Daoy (cell line): ENCODE measurements around the gene TTPAL. TPM values are rescaled to one million over a fixed set of nuclear protein-coding genes. Genes with fewer than 3 reads are reported as not detected.
"Not testable (repeated sequence)": the region's sequence is repeated elsewhere in the genome, so short reads cannot be mapped to it uniquely, and the experiment has no call there.

ENCODE experiments used
- DNase-seq: peaks from one replicate; pipeline ENCODE4 v3.0.0-alpha.2; 2015; ENCODE audit warnings: low read depth
- total RNA-seq: library from RNA; depleted of rRNA; stranded (reverse); fragments of >200 nt; shearing (Covaris generic); gene quantifications from 2 replicates; pipeline ENCODE4 v1.2.3, GENCODE V29; 2014

TTPAL gene
- total RNA-seq, 1 experiment from 2014 or later: 6.1 TPM

DNA sequence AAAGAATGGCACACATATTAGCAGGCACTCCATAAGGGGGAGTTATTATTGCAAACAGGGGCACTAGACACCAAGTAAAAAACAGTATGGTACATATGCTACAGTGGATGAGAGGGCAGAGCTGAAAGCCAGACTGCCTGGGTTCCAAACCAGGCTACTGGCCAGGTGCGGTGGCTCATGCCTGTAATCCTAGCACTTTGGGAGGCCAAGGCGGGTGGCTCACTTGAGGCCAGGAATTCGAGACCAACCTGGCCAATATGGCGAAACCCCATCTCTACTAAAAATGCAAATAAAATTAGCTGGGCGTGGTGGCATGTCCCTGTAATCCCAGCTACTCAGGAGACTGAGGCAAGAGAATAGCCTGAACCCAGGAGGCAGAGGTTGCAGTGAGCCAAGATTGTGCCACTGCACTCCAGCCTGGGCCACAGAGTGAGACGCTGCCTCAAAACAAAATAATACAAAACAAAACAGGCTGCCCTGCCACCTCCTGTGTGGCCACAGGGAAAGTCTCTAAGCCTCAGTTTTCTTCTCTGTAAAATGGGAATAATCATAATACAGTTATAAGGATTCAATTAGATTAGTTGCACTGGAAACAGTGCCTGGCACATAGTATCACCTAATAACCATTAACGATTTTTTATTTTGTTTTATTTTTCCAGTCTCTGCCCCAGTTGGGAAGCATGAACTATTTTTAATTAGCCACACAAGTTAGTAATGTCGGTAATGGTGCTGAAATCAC is 7.5 kb upstream of the TTPAL start:
- DNase-seq: no peak

DNA sequence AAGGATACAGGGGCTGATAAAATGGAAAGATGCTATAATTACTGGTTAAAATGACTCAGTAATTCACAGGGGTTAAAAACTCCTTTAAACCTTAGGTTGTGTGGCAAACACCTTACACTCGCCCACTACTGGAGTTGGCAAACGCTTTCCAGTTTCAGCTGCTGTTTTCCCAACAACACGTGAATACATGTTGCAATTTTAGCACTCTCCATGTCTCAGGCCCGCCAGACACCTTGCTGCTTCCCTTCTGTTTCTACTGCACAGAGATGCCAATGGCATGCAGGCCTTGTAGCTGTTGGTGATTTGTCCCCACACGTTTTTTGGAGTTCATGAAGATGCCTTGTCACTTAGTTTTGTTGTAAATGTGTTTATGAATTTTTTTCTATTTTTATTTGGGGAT is 5.3 kb upstream of the TTPAL start:
- no peak for DNase-seq

DNA sequence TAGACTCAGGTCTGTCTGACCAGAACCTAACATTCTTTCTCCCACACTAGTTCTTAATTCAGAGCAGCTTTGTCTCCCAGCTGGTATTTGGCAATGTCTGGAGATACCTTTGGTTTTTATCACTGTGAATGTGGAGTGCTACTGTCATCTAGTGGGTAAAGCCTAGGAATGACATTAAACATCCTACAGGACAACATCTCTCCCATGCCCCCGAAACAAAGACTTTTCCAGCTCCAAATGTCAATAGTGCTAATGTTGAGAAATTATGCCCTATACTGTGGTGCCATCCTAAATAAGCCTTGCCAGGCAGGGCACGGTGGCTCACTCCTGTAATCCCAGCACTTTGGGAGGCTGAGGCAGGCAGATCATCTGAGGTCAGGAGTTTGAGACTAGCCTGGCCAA is 4.2 kb upstream of the TTPAL start:
- DNase-seq: no peak

DNA sequence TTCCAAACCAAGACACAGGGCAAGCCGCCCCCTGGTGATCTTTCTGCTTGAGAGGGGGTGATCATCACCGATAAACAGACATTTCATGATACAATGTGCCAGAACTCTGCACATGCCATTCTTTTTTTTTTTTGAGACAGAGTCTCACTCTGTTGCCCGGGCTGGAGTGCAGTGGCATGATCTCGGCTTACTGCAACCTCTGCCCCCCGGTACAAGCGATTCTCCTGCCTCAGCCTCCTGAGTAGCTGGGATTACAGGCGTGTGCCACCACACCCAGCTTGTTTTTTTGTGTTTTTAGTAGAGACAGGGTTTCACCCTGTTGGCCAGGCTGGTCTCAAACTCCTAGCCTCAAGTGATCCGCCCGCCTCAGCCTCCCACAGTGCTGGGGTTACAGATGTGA is 3.4 kb upstream of the TTPAL start:
- DNase-seq: not testable (repeated sequence)

DNA sequence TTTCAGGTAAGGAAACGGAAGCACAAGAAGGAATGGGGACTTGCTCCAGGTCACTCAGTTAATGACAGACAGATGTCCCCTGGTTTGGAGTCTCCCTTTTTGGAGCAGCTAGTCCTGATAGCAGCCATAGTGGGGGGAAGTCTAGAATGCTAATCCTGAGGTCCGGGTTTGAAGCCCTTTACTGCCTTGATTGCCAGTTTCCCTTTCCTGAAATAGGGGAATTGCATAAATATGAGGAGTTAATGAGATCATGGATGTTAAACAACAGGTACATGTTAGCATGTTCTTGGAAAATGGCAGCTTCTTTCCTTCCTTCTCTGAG is 341 bp upstream of the TTPAL start:
- no peak for DNase-seq

DNA sequence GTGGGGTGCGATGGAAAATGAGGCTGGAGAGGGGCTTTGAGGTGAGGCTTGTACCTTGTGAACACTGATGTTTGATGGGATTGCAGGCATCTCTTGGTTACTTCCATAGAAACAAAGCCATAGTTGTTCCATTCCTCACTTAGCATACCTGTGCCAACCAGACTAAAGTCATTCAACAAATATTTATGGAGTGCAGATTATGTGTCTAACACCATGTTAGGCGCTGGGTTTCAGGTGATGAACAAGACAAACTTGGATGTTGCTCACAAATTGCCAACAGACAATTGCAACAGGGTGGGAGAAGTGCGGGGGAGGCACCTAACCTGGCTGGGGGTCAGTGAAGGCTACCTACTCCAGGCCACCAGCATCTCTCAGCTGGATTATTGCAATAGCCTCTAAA is 1.5 kb downstream of the TTPAL start:
- no peak for DNase-seq

DNA sequence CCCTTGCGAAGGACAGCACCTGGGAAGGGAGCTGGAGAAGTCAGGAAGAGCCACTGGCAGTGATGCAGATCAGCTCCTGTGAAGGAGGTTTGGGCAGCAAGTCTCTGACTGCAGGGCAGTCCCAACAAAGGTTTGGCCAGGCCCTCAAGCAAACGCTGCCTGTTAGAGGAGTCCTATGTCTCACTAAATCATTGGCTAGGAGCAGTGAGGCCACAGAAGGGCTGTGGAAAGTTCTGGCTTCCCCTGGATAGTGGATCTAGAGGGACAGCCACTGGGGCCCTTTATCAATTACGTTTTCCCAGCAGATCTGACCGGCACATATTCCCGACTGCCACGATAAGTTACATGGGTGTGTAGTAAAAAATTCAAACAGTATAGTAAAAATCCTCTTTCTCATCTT is 2.5 kb downstream of the TTPAL start:
- DNase-seq: no peak

DNA sequence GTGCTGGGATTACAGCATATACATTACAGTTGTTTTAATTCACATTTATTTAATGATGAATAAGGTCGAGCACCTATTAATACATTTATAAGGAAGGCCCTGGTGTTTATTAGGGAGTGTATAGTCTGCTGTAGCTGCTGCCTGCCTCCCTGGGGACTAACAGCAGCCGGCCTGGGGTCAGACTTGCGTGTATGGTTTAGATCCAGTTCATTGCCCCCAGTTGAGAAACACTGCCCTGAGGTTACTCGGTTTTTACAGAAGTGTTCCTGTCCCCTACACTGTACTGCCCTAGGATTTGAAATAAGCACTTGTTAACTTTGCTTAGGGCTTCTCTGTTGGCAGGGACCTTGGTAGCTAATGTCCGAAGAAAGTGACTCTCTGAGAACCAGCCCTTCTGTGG is 4.0 kb downstream of the TTPAL start:
- DNase-seq: no peak

DNA sequence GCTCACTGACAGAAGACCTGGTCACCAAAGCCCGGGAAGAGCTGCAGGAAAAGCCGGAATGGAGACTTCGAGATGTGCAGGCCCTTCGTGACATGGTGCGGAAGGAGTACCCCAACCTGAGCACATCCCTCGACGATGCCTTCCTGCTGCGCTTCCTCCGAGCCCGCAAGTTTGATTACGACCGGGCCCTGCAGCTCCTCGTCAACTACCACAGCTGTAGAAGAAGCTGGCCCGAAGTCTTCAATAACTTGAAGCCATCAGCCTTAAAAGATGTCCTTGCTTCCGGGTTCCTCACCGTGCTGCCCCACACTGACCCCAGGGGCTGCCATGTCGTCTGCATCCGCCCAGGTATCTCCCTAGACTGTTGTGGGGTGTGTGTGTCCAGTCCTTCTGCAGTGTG is 4.4 kb downstream of the TTPAL start:
- no peak for DNase-seq

DNA sequence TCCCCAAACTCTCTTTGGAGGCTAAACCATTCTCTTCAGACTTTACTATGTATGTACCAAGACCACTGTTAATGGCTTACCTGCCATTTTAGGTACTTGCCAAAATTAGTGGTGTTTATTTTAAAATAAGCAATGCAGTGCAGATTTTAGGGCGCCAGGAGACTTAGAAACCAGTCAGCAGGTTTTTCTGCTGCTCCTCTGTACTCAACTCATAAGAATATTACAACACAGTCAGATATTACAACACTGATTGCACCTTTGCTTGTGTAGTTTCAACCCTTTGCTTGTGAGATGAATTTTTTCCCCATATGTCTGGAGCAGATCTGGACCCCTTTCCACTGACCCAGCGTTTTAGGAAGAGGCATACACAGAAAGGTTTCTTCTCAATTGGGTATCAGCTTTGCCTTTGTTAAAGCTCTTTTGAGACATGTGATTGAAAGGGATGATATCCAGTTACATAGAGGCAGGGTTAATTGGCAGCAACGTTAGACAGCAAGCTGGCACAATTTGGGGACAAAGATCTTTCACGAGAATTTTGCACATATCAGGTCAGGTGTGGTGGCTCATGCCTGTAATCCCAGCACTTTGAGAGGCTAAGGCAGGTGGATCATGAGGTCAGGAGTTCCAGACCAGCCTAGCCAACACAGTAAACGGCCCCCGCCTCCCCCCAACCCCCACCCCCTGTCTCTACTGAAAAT is 6.2 kb downstream of the TTPAL start:
- DNase-seq: no peak

DNA sequence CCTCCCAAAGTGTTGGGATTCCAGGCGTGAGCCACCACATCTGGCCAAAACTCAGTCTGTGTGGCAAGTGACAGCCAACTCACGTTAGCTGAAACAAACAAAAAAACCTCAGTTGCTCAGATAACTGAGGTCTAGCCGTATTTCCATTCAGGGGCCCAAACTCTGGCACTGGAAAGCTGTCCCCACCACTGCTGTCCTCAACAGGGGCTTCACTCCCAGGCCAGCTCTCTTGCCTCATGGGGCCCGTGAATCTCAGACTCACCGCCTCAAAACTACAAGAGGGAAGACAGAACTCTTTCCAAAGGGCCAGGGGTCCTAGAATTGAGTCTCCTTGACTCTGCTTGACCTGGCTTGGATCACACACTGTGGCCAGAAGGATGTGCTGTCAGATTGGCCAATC is 7.4 kb downstream of the TTPAL start:
- DNase-seq: no peak

DNA sequence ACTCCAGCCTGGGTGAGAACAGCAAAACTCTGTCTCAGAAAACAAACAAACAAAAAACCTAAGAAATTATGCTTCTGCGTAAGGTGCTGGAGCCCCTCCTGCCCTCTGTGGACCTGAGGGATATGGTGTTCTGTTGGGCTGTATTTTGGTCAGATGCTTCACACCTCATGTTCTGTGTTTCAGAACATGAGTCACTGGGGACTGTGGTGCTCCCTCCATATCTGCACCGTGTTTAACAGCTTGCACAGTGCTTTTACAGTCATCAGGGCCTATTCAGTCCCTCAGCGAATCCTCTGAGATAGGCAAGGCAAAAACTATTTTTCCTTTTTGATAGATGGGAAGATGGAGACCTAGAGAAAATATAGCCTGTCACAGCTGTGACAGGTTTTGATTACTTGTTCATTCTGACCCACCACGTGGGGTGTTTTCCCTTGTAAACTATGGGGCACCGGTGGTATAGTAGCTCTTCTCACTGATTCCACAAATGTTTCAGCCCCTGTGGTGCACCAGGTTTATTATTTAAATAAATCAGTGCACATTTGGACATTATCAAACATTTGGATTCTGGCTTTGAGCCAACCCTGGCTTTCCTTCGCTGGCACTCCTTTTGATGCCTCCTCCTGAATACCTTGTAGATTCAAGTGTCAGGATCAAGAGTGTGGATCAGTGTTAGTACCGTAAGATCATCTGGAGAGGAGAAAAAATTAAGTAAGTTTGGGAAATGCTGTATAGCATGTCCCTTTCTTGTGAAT is 9.6 kb downstream of the TTPAL start:
- no peak for DNase-seq

DNA sequence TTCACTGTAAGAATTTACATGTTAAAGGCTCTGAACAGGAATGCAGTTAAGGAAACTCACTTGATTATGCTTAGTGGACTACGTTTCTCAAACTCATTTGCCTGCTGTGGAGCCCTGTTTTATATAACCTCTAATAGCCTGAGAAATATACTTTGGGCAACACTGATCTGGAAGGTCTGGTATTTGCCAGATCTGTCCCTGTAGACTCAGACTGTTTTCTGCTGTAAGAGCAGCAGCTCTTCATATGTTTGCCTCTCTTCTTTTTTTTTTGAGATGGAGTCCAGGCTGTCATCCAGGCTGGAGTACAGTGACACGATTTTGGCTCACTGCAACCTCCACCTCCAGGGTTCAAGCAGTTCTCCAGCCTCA is 10.1 kb downstream of the TTPAL start:
- DNase-seq: no peak

DNA sequence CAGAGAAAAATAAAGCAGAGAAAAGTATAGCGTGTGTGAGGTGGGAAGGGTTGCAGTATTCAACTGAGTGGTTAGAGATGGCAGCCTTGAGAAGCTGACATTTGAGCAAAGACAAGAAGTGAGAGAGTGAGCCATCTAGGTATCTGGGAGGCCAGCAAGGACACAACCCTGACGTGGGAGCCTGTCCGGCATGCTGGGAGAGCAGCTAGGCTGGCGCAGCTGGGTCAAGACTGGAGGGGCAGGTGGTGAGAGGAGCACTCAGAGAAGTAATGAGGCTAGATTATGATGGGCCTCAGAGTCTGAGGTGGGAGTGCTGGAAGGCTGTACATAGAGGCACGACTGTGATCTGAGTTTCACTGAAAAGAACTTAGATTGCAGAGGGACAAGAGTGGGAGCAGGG is 12.9 kb downstream of the TTPAL start:
- DNase-seq: no peak

DNA sequence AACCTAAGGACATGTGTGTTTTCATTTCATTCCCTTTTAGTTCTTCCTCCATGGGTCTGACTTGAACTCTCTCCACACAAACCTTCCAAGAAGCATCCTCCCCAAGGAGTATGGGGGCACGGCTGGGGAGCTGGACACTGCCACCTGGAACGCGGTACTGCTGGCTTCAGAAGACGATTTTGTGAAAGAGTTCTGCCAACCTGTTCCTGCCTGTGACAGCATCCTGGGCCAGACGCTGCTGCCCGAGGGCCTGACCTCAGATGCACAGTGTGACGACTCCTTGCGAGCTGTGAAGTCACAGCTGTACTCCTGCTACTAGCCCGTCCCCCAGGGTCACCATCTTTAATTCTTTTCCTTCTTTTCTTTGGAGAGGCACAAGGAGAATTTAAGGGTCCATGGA is 13.5 kb downstream of the TTPAL start:
- no peak for DNase-seq

DNA sequence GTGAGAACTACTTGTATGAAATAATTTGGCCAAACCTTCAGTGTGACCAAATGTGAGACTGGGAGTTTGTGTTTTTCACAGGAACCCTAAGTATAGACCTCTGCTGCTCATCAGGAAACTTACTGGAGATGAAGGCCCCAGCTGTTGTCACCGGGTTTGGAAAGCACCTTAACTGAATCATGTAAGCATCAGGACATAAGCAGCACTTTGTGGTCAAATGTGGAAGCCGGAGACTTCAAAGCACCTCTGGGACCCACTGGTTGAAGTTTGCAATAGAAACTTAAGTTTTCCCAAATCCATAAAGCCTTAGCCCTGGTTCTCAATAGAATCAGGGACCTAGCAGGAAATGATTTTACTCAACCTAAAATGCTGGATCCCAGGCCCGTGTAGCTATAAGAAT is 14.3 kb downstream of the TTPAL start:
- DNase-seq: no peak

DNA sequence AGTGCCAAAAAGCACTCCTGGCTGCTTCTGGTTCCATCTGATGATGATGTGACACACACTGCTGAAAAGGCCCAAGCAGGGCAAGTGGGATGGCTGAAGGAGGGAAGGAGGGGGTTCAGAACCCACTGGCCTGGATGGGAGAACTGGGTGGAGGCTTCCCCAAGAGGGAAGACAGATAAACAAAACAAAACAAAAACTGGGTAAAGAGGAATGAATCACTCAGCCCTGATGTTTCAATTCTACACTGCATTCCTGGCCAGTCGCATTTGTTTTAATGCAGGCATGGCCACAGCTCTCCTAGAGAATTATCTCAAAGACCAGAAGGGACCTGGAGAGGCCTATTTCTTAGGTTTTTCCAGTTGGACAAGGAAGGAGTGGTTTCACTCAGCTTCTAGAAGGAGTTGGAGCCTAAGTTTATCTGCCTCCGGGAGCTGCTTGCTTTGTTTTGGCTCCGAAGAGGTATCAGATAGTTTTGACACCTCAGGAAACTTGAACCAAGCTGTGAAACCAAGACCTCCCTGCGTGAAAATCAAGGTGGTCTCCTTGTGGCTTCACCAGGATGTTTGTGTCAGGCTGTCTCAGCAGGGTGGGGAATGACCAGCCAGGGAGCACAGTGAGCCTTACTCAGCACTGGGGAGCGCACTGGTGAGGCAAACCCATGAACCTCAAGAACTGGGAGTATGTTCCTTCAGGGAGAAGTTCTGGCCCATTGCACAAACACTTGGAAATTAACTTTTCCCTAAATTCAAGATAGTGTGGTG is 16.1 kb downstream of the TTPAL start:
- peak; percentile 17 for DNase-seq

DNA sequence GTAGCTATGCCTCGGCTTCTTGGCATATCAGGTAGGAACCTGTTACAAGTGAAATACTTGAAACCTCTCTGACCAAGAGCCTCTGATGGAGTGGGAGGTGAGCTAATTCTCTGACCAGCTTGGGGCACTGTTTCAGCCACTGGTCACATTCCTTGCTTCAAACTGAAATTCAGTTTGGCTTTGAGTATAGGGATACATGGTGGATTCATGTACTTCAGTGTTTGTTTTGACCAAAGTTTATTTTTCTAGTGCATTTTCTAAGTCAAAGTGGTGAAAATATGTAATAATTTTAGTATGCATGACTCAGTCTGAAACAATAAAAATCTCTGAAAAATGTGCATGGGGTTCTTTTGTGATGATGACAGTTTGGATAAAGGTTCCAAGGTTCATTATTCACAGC is 18.6 kb downstream of the TTPAL start:
- no peak for DNase-seq

DNA sequence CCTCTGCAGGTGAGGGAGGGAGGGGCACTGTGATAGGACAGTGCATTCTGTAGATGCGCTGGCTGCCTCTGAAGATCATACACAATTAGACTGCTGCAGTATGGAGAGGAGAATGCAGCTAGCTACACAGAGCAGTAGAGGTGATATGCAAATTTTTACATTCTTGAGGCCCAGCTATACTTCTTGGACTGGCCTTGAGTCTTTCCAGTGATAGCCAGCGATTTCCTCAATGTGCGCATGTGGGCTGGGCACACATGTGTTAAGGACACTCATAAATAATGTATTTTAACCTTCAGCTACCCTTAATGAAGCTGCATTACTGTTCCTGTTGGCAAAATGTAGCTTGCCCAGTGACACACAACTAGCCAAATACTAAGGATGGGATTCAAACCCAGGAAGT is 19.0 kb downstream of the TTPAL start:
- DNase-seq: no peak

DNA sequence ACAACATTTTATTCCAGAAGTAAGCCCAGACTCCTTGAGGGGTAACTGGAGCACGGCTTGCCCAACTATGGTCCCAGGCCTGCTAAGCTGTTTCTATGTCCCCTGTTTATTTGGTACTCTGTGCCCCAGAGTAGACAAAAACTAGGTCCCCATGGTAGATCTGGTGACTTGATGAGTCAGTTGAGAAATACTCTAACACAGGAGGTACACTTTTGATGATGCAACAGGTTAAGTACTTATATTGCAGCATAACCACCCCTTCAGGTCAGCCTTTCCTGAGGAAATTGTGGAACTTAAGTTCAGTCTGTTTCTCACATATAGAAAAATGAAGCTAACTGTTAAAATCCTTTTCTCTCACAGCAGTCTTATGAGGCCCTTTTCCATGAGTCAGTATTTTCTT is 19.6 kb downstream of the TTPAL start:
- DNase-seq: peak; percentile 38

DNA sequence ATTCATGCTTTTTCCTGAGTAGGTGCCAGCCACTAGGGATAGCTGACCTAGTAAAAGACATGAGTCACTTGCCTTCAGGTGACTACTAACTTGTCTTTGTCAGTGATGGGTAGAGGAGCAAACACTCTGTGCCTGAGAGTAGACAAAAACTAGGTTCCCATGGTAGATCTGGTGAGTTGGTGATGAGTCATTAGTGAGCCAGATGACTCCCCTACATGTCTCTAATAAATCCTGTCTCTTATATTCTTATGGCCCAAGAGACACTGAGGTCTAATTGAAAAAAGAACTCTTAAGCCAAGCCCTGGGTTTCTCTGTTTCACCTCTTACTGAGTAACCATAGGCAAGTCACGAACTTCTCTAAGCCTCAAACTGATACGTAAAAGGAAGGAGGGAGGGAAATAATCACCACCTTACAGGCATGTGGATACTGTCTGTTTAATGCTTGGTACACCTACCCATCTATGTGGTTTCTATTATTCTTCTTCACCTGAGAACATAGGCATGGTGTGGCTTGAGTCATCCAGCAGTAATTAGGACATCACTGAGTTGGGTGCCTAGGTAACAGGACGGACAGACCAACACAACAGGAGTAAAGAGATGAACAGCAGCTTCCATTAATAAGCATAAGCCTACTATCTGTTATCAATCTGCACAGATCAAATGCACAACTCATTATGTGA is 20.3 kb downstream of the TTPAL start:
- peak; percentile 91 for DNase-seq

DNA sequence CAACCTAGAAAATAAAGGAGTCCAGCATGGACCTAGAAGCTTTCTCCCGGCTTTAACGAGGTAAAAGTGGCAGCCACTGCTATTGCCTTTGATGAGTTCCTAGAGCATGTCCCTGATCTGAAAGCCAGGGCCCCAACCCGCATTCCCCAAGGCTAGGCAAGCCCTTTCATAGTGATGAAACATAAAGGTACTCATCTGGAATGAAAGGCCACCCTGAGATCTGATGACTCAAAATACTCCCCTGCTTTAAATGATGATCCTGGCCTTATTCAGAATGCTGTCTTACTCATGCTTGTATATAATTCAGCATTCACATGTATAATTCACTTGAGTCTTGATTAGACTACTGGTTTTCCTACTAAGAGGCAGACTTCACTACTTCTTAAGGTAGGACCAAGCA is 21.3 kb downstream of the TTPAL start:
- peak; percentile 85 for DNase-seq
